Stimulated activated CD4-positive, alpha-beta T cell treated with anti-CD3 and anti-CD28 coated beads, Interleukin-12 subunit alpha, Interleukin-12 subunit beta, amount 100 ng/mL, for 48 hours (primary cell): ENCODE measurements around the gene ODAD3.
A peak's percentile ranks its signal among the peaks of the same experiment; 100 is the strongest.
"Not testable (repeated sequence)": the region's sequence is repeated elsewhere in the genome, so short reads cannot be mapped to it uniquely, and the experiment has no call there.

Experiments
- DNase-seq, 3 donors: peaks; one replicate each; pipeline ENCODE4 v3.0.0-alpha.2; 2020; ENCODE audit warnings: low read depth in 2 of 3, low spot score in 1 of 3

ODAD3 gene

DNA sequence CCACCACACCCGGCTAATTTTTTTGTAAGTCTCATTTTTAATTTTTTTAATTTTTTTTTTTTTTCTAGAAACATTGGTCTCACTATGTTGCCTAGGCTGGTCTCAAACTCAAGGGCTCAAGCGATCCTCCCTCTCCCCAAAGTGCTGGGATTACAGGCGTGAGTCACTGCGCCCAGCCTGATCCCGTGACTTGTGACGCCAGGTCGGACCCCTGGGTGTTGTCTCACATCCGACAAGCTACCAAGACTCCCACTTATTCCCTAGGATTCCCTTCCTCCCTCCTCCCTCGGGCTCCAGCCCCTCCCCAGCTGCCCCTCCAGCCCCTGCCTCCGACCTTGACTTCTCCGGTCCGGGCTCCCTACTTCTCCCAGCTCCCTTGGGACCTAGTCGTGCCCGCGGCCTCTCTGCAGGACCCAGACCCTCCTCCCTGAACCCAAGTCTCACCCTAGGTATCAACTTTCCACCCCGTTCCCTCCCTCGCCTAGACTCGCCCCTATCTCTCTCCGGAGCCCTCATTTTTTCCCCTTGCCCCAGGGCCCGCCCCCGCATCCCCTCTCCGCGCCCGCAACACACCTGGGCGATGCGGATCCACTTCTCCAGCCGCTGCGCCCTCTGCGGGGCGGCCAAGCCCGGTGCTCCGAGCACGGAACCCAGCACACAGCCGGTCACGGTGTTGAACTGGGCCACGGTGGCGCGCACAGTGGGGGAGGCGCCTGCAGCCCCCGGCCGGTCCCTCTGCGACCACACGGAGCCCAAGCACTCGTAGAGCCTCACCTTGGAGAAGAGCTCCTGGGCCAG lies 28.9 kb downstream of the ODAD3 start:
- DNase-seq, result peak in 2 of 3 donors; percentile 23 to 31

- no peak for DNase-seq
These were observed 30.2 kb downstream of the ODAD3 start for GRCh38 chr19:11404588-11405222.

- no peak for DNase-seq
These were observed 32.9 kb downstream of the ODAD3 start for GRCh38 chr19:11401808-11402543.

- DNase-seq, result no peak
These were observed 34.1 kb downstream of the ODAD3 start for GRCh38 chr19:11400798-11401197.

GRCh38 chr19:11399667-11400066 lies 35.3 kb downstream of the ODAD3 start:
- DNase-seq, result no peak

DNA sequence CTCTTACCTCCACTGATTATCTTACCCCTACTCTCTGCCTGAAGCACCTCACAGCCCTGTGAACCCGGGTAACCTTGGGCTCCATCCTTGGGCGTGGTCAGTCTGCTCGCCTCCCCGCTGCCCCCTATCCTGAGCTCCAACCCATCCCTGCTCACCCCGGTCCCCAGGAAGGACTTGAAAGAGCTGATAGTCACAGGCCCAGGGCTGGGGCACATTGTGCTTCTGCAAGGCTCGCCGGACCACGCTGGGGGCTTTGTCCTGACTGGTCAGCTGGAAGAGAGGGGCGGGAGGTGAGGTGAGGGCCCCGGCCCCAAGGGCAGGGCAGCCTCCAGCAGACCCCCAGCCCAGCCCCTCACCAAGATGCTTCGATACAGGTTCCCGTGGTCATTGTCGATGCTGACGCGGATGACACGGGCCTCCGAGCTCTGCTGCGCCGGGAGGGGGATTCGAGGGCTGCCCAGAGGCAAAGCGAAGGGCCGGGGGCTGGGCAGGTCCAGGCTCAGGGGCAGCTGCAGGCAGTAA lies 37.8 kb downstream of the ODAD3 start:
- no peak for DNase-seq

DNA sequence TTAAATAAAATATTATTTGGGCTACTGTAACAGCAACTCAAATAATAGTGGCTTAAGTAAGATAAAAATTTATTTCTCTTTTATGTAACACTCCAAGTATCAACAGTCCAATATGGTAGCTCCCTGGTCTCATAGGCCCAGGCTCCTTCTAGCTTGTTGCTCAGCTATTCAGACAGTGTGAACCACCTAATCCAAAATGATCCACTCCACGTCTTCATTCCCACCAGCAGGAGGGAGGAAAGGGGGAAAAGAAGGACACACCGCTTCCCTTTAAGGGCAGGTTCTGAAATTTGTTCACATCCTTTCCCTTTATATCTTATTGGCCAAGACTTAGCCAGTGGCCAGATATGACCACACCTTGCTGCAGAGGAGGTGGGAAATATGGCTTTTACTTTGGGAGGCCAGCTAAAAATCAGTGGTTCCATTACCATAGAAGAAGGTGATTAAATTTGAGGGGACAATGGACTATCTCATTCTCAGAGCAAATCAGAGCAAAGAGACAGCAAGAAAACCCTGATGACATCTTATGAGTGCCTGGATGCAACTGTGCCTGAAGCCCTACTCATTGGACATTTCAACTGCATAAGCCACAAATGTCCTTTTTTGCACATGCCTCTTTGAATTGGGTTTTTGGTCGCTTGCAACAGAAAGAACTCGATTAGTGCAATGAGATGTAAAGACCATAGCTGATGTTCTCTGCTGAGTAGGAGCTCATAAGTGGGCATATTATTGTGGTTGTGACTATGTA lies 43.8 kb downstream of the ODAD3 start:
- no peak for DNase-seq

DNA sequence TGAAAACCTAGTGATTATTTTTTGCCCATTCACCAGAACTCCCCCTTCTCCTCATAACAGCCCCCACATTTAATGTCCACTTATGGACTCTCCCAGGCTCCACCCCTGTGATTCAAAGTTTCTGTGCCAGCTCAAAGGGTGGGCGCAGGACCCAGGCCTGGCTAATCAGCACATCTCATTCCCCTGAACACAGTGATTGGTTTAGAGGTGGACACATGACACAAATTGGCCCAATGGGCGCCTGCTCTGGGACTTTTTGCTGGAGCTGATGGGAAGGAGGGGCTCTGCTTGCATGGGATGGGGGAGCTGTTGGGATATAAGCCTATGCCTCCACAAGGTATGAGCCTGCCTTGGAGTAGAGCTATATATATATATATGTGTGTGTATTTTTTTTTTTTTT lies 44.6 kb downstream of the ODAD3 start:
- DNase-seq, result no peak

DNA sequence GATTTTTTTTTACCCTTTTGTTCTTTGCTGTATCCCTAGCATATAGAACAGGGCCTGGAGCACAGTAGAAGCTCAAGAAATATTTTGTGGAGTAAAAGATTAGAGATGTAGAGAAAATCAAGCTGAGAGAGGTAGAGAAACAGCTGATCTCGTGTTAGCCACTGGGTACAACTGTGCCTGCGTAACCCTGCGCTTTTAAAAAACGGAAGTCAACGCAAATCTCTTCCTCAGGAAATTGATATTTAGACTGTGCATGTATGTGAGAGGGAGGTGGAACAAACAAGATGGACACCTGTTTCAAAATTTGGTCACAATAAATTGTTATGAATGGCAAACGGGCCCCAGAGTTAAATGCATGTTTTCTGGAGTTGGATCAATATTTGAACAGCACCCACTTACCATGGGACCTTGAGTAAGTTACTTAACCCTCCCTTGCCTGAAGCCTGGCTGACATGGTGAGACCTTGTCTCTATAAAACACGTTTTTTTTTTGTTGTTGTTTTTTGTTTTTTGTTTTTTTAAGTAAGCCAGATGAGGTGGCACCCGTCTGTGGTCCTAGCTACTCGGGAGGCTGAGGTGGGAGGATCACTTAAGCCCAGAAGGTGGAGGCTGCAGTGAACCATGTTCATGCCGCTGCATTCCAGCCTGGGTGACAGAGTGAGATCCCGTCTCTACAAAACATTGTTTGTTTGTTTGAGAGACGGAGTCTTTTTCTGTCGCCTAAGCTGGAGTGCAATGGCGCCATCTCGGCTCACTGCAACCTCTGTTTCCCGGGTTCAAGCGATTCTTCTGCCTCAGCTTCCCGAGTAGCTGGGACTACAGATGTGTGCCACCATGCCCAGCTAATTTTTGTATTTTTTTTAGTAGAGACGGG lies 47.5 kb downstream of the ODAD3 start:
- DNase-seq, result no peak

DNA sequence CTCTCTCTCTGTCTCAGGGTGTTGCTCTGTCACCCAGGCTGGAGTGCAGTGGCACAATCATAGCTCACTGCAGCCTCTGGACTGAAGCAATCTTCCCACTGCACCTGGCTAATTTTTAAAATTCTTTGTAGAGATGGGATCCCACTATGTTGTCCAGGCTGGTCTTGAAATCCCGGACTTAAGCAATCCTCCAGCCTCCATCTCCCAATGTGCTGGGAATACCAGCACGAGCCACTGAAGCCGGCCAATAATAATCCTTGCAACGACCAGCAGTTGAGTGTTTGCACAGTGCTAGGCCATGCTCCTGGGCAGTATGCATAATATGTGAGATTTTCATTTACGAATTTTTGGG lies 50.2 kb downstream of the ODAD3 start:
- no peak for DNase-seq

- no peak for DNase-seq
These were observed 51.2 kb downstream of the ODAD3 start for GRCh38 chr19:11383706-11384048.

GRCh38 chr19:11382898-11383705 lies 51.8 kb downstream of the ODAD3 start:
- DNase-seq, result peak in 2 of 3 donors; percentile 24 to 46

- peak; percentile 93 to 95 (median 93) for DNase-seq
These were observed 54.0 kb downstream of the ODAD3 start for GRCh38 chr19:11380653-11381537.

DNA sequence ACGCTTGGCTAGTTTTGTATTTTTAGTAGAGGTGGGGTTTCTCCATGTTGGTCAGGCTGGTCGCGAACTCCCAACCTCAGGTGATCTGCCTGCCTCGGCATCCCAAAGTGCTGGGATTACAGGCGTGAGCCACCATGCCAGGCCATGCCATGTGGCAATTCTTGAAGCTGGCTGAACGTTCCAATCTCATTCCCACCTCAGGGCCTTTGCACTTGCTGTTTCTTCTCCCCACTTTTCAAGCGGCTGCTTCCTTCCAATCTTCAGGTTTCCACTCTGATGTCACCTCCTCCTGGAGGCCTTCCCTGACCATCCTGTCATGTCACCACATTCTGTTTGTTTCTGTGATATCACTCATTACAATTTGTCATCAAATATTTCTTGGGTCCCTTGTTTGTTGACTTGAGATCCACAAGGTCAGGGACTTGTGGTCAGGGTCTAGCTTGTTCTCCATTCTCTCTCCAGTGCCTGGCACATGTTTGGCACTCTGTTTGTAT lies 55.0 kb downstream of the ODAD3 start:
- no peak for DNase-seq

DNA sequence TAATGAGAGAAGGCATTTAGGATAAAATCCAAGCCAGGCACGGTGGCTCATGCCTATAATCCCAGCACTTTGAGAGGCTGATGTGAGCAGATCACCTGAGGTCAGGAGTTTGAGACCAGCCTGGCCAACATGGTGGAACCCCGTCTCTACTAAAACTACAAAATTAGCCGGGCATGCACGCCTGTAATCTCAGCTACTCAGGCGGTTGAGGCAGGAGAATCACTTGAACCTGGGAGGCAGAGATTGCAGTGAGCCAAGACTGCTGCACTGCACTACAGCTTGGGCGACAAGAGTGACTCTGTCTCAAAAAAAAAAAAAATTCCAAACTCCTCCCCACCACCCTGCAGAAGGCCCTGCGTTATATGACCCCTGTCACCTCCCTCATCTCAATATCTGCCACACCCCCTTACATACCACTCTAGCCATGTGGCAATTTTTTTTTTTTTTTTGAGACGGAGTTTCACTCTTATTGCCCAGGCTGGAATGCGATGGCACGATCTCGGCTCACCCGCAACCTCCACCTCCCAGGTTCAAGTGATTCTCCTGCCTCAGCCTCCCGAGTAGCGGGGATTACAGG lies 55.6 kb downstream of the ODAD3 start:
- not testable (repeated sequence) for DNase-seq

GRCh38 chr19:11378319-11379189 lies 56.4 kb downstream of the ODAD3 start:
- DNase-seq, result no peak

DNA sequence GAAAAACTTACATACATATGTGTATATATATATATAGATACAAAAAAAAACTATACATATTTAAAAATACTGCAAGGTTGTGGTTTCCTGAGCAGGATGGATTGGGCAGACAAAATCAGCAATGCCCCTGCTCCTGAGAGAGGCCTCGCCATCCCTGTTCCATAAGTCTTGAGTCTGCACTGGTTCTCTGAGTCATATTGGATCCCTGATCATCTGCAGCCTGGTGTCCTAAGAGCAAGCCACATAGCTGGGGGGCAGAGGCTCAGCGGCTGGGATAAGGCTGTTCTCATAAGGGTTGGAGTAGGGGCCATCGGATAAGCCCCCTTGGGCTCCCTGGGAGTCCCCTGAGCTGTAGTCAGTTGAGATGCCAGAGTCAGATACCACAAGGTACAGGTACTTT lies 57.2 kb downstream of the ODAD3 start:
- DNase-seq, result no peak
